IMR-90 (cell line): ENCODE data around the gene PYGL. TPM values are rescaled to one million over a fixed set of nuclear protein-coding genes. Genes with fewer than 3 reads are reported as not detected.
A peak's percentile ranks its signal among the peaks of the same experiment; 100 is the strongest.

Source experiments
- ATAC-seq: fragments of 200-7000 bp; cut with Tn5 transposase; 2 replicates; pipeline ENCODE4 v1.9.1; 2020; ENCODE audit warnings: low read depth, mild to moderate bottlenecking, moderate library complexity
- BruUV-seq: library from RNA; stranded (reverse); fragments of 400-500 nt; replicated peaks from 2 replicates; lab custom pipeline; 2021; lab: Mats Ljungman, UMichigan
- CTCF ChIA-PET: fragments of 300-600 bp; formaldehyde crosslinking; extraction: SDS; loops from one replicate; lab custom pipeline; 2021; ENCODE audit warnings: antibody characterized with exemption; lab: Yijun Ruan, JAX
- POLR2A ChIA-PET: fragments of 300-600 bp; sonication (Branson Sonifier 250); formaldehyde crosslinking; loops from one replicate; lab custom pipeline; 2022; ENCODE audit warnings: antibody characterized with exemption; ENCODE audit not compliant: unreplicated experiment; lab: Charles Lee
- DNase-seq: peaks from one replicate; pipeline ENCODE4 v3.0.0; 2013
- H2AFZ ChIP-seq: replicated peaks from 2 replicates; pipeline ENCODE3; 2013; ENCODE audit warnings: low read length, mild to moderate bottlenecking; ENCODE audit not compliant: poor library complexity
- H2AK5ac ChIP-seq: 2 replicates; pipeline ENCODE4 v1.6.1; 2013; ENCODE audit warnings: low read depth, low read length, inconsistent platforms
- H2AK9ac ChIP-seq: replicated peaks from 2 replicates; pipeline ENCODE3; 2013; ENCODE audit warnings: mild to moderate bottlenecking, low read depth, low read length, moderate library complexity; ENCODE audit not compliant: poor library complexity
- H2BK120ac ChIP-seq: 2 replicates; pipeline ENCODE4 v1.6.1; 2013; ENCODE audit warnings: low read depth, low read length, inconsistent platforms
- H2BK15ac ChIP-seq: 3 replicates; pipeline ENCODE4 v1.6.1; 2013; ENCODE audit warnings: low read depth, low read length, inconsistent platforms
- H2BK20ac ChIP-seq: 2 replicates; pipeline ENCODE4 v1.6.1; 2013; ENCODE audit warnings: low read depth, mild to moderate bottlenecking, inconsistent platforms, low read length, moderate library complexity
- H2BK5ac ChIP-seq: 2 replicates; pipeline ENCODE4 v1.6.1; 2013; ENCODE audit warnings: mild to moderate bottlenecking, low read depth, low read length, inconsistent platforms; ENCODE audit not compliant: poor library complexity, severe bottlenecking
- H3K14ac ChIP-seq: replicated peaks from 2 replicates; pipeline ENCODE4 v1.6.1; 2013; ENCODE audit warnings: low read depth, low read length, inconsistent platforms
- H3K18ac ChIP-seq: 2 replicates; pipeline ENCODE4 v1.6.1; 2013; ENCODE audit warnings: low read depth, low read length, control low read depth
- H3K23ac ChIP-seq: 2 replicates; pipeline ENCODE4 v1.6.1; 2013; ENCODE audit warnings: low read depth, low read length, inconsistent platforms
- H3K27ac ChIP-seq: 2 replicates; pipeline ENCODE4 v1.5.1; 2013; ENCODE audit warnings: mild to moderate bottlenecking, control low read depth, low read length; ENCODE audit not compliant: insufficient read depth
- H3K27me3 ChIP-seq: 2 replicates; pipeline ENCODE4 v1.6.1; 2013; ENCODE audit warnings: low read length; ENCODE audit not compliant: control insufficient read depth, insufficient read depth
- H3K36me3 ChIP-seq: 2 replicates; pipeline ENCODE4 v1.6.1; 2013; ENCODE audit warnings: low read length, mixed read lengths; ENCODE audit not compliant: control insufficient read depth, insufficient read depth
- H3K4ac ChIP-seq: 2 replicates; pipeline ENCODE4 v1.6.1; 2013; ENCODE audit warnings: low read depth, low read length, inconsistent platforms
- H3K4me1 ChIP-seq: 2 replicates; pipeline ENCODE4 v1.6.1; 2013; ENCODE audit warnings: low read length, mixed read lengths; ENCODE audit not compliant: control insufficient read depth, insufficient read depth
- H3K4me2 ChIP-seq: 2 replicates; pipeline ENCODE4 v1.6.1; 2013; ENCODE audit warnings: low read depth, mild to moderate bottlenecking, control low read depth, low read length, moderate library complexity
- H3K4me3 ChIP-seq: 2 replicates; pipeline ENCODE4 v1.5.1; 2013; ENCODE audit warnings: low read depth, mild to moderate bottlenecking, control low read depth, low read length, moderate library complexity; ENCODE audit not compliant: insufficient read depth
- H3K56ac ChIP-seq: 2 replicates; pipeline ENCODE4 v1.6.1; 2013; ENCODE audit warnings: low read length, inconsistent platforms; ENCODE audit not compliant: insufficient read depth; ENCODE audit errors: extremely low read depth
- H3K79me1 ChIP-seq, 2 experiments: 2 replicates each; pipeline ENCODE4 v1.6.1; 2013; ENCODE audit warnings: low read length in 2 of 2, inconsistent platforms in 1 of 2, low read depth in 1 of 2
- H3K9ac ChIP-seq: 2 replicates; pipeline ENCODE4 v1.6.1; 2013; ENCODE audit warnings: low read depth, low read length, control low read depth
- H3K9me1 ChIP-seq: 2 replicates; pipeline ENCODE4 v1.6.1; 2013; ENCODE audit warnings: low read length, inconsistent platforms; ENCODE audit not compliant: insufficient read depth
- H3K9me3 ChIP-seq: 2 replicates; pipeline ENCODE4 v1.6.1; 2013; ENCODE audit warnings: low read length; ENCODE audit not compliant: control insufficient read depth, insufficient read depth
- H4K20me1 ChIP-seq: 2 replicates; pipeline ENCODE4 v1.6.1; 2013; ENCODE audit warnings: low read length, inconsistent platforms; ENCODE audit not compliant: insufficient read depth
- H4K5ac ChIP-seq: 2 replicates; pipeline ENCODE4 v1.6.1; 2013; ENCODE audit warnings: mild to moderate bottlenecking, low read depth, low read length, control low read depth
- H4K8ac ChIP-seq, 2 experiments: 2 replicates each; pipeline ENCODE4 v1.6.1; 2013; ENCODE audit warnings: low read depth in 2 of 2, low read length in 2 of 2, control low read depth in 1 of 2, inconsistent platforms in 1 of 2
- H4K91ac ChIP-seq: 2 replicates; pipeline ENCODE4 v1.6.1; 2013; ENCODE audit warnings: low read depth, low read length, inconsistent platforms; ENCODE audit not compliant: insufficient read depth
- BHLHE40 ChIP-seq: fragments of 150-350 bp; IDR thresholded peaks from 2 replicates; pipeline ENCODE4 v1.6.1; 2016; ENCODE audit warnings: mild to moderate bottlenecking, low read depth, low read length
- CEBPB ChIP-seq: IDR thresholded peaks from 2 replicates; pipeline ENCODE4 v1.6.1; 2012; ENCODE audit warnings: low read depth, low read length, improper control_type of control experiment
- CHD1 ChIP-seq: IDR thresholded peaks from 2 replicates; pipeline ENCODE4 v1.6.1; 2012; ENCODE audit warnings: low read depth, low read length, improper control_type of control experiment
- CTCF ChIP-seq: conservative IDR thresholded peaks from 2 replicates; pipeline ENCODE4 v1.5.1; 2012; ENCODE audit warnings: mild to moderate bottlenecking, low read depth, low read length, improper control_type of control experiment
- ELK1 ChIP-seq: fragments of 150-350 bp; IDR thresholded peaks from 2 replicates; pipeline ENCODE4 v1.6.1; 2016; ENCODE audit warnings: low read depth, mild to moderate bottlenecking, low read length, moderate library complexity, borderline replicate concordance
- FOS ChIP-seq: fragments of 150-350 bp; IDR thresholded peaks from 2 replicates; pipeline ENCODE4 v1.6.1; 2016; ENCODE audit warnings: low read depth, low read length
- MAFK ChIP-seq: IDR thresholded peaks from 2 replicates; pipeline ENCODE4 v1.6.1; 2012; ENCODE audit warnings: low read depth, low read length, improper control_type of control experiment
- MAZ ChIP-seq: IDR thresholded peaks from 2 replicates; pipeline ENCODE4 v1.6.1; 2012; ENCODE audit warnings: low read depth, mild to moderate bottlenecking, low read length, improper control_type of control experiment, moderate library complexity, borderline replicate concordance
- MXI1 ChIP-seq: IDR thresholded peaks from 2 replicates; pipeline ENCODE4 v1.6.1; 2012; ENCODE audit warnings: low read depth, mild to moderate bottlenecking, low read length, moderate library complexity, borderline replicate concordance
- NFE2L2 ChIP-seq: fragments of 150-350 bp; IDR thresholded peaks from 2 replicates; pipeline ENCODE4 v1.6.1; 2016; ENCODE audit warnings: low read depth, mild to moderate bottlenecking, low read length
- POLR2A ChIP-seq: IDR thresholded peaks from 2 replicates; pipeline ENCODE4 v1.6.1; 2012; ENCODE audit warnings: mild to moderate bottlenecking, low read depth, low read length
- RAD21 ChIP-seq: IDR thresholded peaks from 2 replicates; pipeline ENCODE4 v1.6.1; 2012; ENCODE audit warnings: low read length, improper control_type of control experiment
- RCOR1 ChIP-seq: IDR thresholded peaks from 2 replicates; pipeline ENCODE4 v1.6.1; 2012; ENCODE audit warnings: mild to moderate bottlenecking, low read length, improper control_type of control experiment; ENCODE audit not compliant: insufficient replicate concordance
- RFX5 ChIP-seq: IDR thresholded peaks from 2 replicates; pipeline ENCODE4 v1.8.0; 2012; ENCODE audit warnings: low read depth, mild to moderate bottlenecking, low read length, moderate library complexity
- SMC3 ChIP-seq: fragments of 150-350 bp; IDR thresholded peaks from 2 replicates; pipeline ENCODE4 v1.6.1; 2016; ENCODE audit warnings: low read depth, mild to moderate bottlenecking, antibody characterized with exemption, low read length, moderate library complexity
- USF2 ChIP-seq: fragments of 150-350 bp; IDR thresholded peaks from 2 replicates; pipeline ENCODE4 v1.6.1; 2017; ENCODE audit warnings: mild to moderate bottlenecking, antibody characterized with exemption, low read length, low read depth
- WGBS, 2 experiments: methylation state at CpG; one replicate each; pipeline versions ENCODE4 v1.1.5 to v1.1.7; 2013; ENCODE audit warnings: missing lambda C conversion rate in 2 of 2; ENCODE audit not compliant: insufficient read length in 1 of 2; ENCODE audit errors: extremely low coverage in 2 of 2; 5-methylcytosine and 5-hydroxymethylcytosine counted together
- dilution Hi-C: fragments of 300-500 bp; cut with HindIII; formaldehyde crosslinking; loops from one replicate; pipeline ENCODE4 v1.14.3; 2018; ENCODE audit warnings: low sequenced_read_pairs; ENCODE audit not compliant: unreplicated experiment
- in situ Hi-C: fragments of 300-500 bp; cut with MboI; formaldehyde crosslinking; loops from 3 replicates; pipeline ENCODE4 v1.14.3; 2019; ENCODE audit warnings: low sequenced_read_pairs, inconsistent platforms, mixed read lengths
- intact Hi-C: fragments of 100-400 bp; cut with micrococcal nuclease; formaldehyde crosslinking; loops from 2 replicates; pipeline ENCODE4 v1.10.0; 2022
- polyA plus RNA-seq, 3 experiments: library from polyadenylated mRNA; depleted of rRNA; stranded (reverse); fragments of >200 nt; gene quantifications; 2 replicates each; pipeline ENCODE4 v1.2.3, GENCODE V29; 2012; ENCODE audit warnings: low replicate concordance in 1 of 3
- total RNA-seq: library from RNA; depleted of rRNA; stranded (reverse); fragments of >200 nt; gene quantifications from 2 replicates; pipeline ENCODE4 v1.2.3, GENCODE V29; 2012

The PYGL gene
- total and polyA plus RNA-seq, 2 of the 4 experiments (the other 2 are of a cell fraction) = 52.3 to 70.4 TPM

- ChIA-PET POLR2A (no interaction called here), CTCF (interaction anchor here (0.6 to 1.4 kb wide), 2 partner anchors 13 to 34 kb away, joined by 5 to 6 read pairs; no protein-coding TSS in a partner anchor)
- BruUV-seq = no TSS peak
These were observed 26.8 kb downstream of the PYGL start for GRCh38 chr14:50917449-50917848.

More at GRCh38 chr14:50917449-50917848, 26.8 kb downstream of the PYGL start:
- no peak overlapping the region for H3K4me2 ChIP-seq
- peak overlapping the region; percentile 71 for H2AK9ac ChIP-seq
- no peak overlapping the region for H4K91ac ChIP-seq
- WGBS, 2 experiments = 95% methylated on average over 6 of the region's 6 CpGs; no CpG with 5 or more reads in 1 of the 2 experiments
- H3K14ac ChIP-seq = no peak overlapping the region
- ATAC-seq (no peak), DNase-seq (no peak)
- no peaks in the 10 kb centered on the region for H3K9me3 ChIP-seq
- no peak overlapping the region for H3K56ac ChIP-seq
- H2BK15ac ChIP-seq = no peak overlapping the region
- in situ Hi-C loops = no loop called here
- H3K79me1 ChIP-seq = no peaks in the 10 kb centered on the region
- dilution Hi-C loops = no loop called here
- H3K36me3 ChIP-seq = peaks cover 31% of the 10 kb centered on the region
- H3K18ac ChIP-seq = no peak overlapping the region
- no peak overlapping the region for H3K4me3 ChIP-seq
- no peak overlapping the region for H3K4ac ChIP-seq
- no peak overlapping the region for H4K5ac ChIP-seq
- H2BK5ac ChIP-seq = no peak overlapping the region
- no peak overlapping the region for H3K9ac ChIP-seq
- no peak overlapping the region for H2BK120ac ChIP-seq
- H3K4me1 ChIP-seq = peaks cover 8% of the 10 kb centered on the region
- H4K8ac ChIP-seq = no peak overlapping the region
- H3K23ac ChIP-seq = no peak overlapping the region
- no peaks in the 10 kb centered on the region for H3K27me3 ChIP-seq
- no peak overlapping the region for H2BK20ac ChIP-seq
- no peak overlapping the region for H2AK5ac ChIP-seq
- no peak for TF ChIP-seq FOS
- no peak for TF ChIP-seq BHLHE40
- no peak for TF ChIP-seq RFX5
- TF ChIP-seq RAD21 = no peak
- no peak for TF ChIP-seq CEBPB
- no peak for TF ChIP-seq MAFK
- TF ChIP-seq ELK1 = no peak
- TF ChIP-seq CTCF = no peak
- no peak for TF ChIP-seq MAZ
- no peak for TF ChIP-seq POLR2A
- TF ChIP-seq NFE2L2 = no peak
- no peak for TF ChIP-seq MXI1
- no peak for TF ChIP-seq CHD1
- TF ChIP-seq USF2 = no peak
- TF ChIP-seq SMC3 = no peak
- no peak for TF ChIP-seq RCOR1
- H3K27ac ChIP-seq = no peak overlapping the region
- H2AFZ ChIP-seq = no peak overlapping the region
- peaks cover 14% of the 10 kb centered on the region for H3K9me1 ChIP-seq
- H4K20me1 ChIP-seq = no peaks in the 10 kb centered on the region
- intact Hi-C loops = no loop called here
